Neural cell (in vitro differentiated cells): ENCODE results near the gene ZFP36L2.

ENCODE experiments used
- EZH2 ChIP-seq: fragments of 200-600, 300-800 bp; shearing (Covaris generic), sonication (generic); IDR thresholded peaks from 2 replicates; pipeline ENCODE4 v1.6.1; 2014; ENCODE audit warnings: antibody characterized with exemption, low read length, borderline replicate concordance, mild to moderate bottlenecking; ENCODE audit not compliant: insufficient read depth, poor library complexity, severe bottlenecking
- POLR2AphosphoS5 ChIP-seq: IDR thresholded peaks from 2 replicates; pipeline ENCODE4 v1.6.1; 2012
- SMC3 ChIP-seq: fragments of 450-650 bp; conservative IDR thresholded peaks from 2 replicates; pipeline ENCODE4 v1.6.1; 2014; ENCODE audit warnings: antibody characterized with exemption, mild to moderate bottlenecking, moderate library complexity; ENCODE audit not compliant: poor library complexity
- TAF1 ChIP-seq: IDR thresholded peaks from 2 replicates; pipeline ENCODE4 v1.6.1; 2012; ENCODE audit warnings: low read depth
- TF ChIP-seq, protein P1 (sequence below): fragments of 450-650 bp; IDR thresholded peaks from 2 replicates; pipeline ENCODE4 v1.5.1; 2014; ENCODE audit warnings: antibody characterized with exemption, mild to moderate bottlenecking, moderate library complexity; ENCODE audit not compliant: poor library complexity, severe bottlenecking
- TF ChIP-seq, protein P2 (sequence below): IDR thresholded peaks from 2 replicates; pipeline ENCODE4 v1.6.1; 2012; ENCODE audit warnings: borderline replicate concordance

DNA sequence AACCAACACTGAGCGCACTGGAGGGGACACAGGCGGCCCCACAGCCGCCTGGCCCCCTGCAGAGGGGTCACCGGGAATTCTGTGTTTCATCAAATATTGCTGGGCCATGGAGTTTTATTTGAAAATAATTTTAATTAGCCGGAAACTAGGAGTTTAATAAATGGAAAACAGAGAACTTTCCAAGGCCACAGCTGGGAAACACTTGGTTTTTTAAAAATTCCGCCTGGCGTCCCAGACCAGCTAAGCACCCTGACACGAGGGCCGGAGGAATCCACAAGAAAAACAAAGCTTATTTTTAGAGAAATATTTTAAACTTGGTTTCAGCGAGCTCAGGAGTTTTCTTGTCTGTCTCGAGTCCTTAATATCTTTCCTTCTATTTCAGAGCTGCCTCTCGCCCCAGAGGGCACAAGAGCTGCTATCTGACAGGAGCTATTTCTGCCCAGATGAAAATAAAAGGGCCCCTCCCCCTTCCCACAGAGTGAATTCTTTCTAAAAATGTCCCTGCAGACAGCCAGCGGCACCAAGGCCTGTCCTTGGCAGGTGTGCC lies 8.2 kb downstream of the ZFP36L2 start:
- TF ChIP-seq SMC3 (no peak), POLR2AphosphoS5 (no peak), TAF1 (no peak), EZH2 (no peak)
- TF ChIP-seq, protein P1, sequence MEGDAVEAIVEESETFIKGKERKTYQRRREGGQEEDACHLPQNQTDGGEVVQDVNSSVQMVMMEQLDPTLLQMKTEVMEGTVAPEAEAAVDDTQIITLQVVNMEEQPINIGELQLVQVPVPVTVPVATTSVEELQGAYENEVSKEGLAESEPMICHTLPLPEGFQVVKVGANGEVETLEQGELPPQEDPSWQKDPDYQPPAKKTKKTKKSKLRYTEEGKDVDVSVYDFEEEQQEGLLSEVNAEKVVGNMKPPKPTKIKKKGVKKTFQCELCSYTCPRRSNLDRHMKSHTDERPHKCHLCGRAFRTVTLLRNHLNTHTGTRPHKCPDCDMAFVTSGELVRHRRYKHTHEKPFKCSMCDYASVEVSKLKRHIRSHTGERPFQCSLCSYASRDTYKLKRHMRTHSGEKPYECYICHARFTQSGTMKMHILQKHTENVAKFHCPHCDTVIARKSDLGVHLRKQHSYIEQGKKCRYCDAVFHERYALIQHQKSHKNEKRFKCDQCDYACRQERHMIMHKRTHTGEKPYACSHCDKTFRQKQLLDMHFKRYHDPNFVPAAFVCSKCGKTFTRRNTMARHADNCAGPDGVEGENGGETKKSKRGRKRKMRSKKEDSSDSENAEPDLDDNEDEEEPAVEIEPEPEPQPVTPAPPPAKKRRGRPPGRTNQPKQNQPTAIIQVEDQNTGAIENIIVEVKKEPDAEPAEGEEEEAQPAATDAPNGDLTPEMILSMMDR, result no peak
- TF ChIP-seq, protein P2, sequence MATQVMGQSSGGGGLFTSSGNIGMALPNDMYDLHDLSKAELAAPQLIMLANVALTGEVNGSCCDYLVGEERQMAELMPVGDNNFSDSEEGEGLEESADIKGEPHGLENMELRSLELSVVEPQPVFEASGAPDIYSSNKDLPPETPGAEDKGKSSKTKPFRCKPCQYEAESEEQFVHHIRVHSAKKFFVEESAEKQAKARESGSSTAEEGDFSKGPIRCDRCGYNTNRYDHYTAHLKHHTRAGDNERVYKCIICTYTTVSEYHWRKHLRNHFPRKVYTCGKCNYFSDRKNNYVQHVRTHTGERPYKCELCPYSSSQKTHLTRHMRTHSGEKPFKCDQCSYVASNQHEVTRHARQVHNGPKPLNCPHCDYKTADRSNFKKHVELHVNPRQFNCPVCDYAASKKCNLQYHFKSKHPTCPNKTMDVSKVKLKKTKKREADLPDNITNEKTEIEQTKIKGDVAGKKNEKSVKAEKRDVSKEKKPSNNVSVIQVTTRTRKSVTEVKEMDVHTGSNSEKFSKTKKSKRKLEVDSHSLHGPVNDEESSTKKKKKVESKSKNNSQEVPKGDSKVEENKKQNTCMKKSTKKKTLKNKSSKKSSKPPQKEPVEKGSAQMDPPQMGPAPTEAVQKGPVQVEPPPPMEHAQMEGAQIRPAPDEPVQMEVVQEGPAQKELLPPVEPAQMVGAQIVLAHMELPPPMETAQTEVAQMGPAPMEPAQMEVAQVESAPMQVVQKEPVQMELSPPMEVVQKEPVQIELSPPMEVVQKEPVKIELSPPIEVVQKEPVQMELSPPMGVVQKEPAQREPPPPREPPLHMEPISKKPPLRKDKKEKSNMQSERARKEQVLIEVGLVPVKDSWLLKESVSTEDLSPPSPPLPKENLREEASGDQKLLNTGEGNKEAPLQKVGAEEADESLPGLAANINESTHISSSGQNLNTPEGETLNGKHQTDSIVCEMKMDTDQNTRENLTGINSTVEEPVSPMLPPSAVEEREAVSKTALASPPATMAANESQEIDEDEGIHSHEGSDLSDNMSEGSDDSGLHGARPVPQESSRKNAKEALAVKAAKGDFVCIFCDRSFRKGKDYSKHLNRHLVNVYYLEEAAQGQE, result no peak
